Heart left ventricle (tissue), 16 donors: ENCODE results near the gene GLMP. TPM values are rescaled to one million over a fixed set of nuclear protein-coding genes. Genes with fewer than 3 reads are reported as not detected.

Source experiments
- ATAC-seq, 4 donors: fragments of 200-7000 bp; cut with Tn5 transposase; one replicate each; pipeline ENCODE4 v1.9.1; 2020 to 2022; ENCODE audit warnings: moderate library complexity in 4 of 4, mild to moderate bottlenecking in 3 of 4, moderate number of reproducible peaks in 1 of 4
- DNase-seq, 5 donors: peaks; one replicate each; pipeline ENCODE4 v3.0.0-alpha.2; 2020
- H3K27ac ChIP-seq, 12 donors: fragments of 200-600 bp; sonication (generic) in 4 of 12; one replicate each; pipeline versions ENCODE4 v1.5.0 to v1.8.0; 2016 to 2022; ENCODE audit warnings: mild to moderate bottlenecking in 2 of 12
- H3K27me3 ChIP-seq, 9 donors: fragments of 200-600 bp; sonication (generic) in 2 of 9; one replicate each; pipeline versions ENCODE4 v1.5.1 to v1.8.0; 2016 to 2022; ENCODE audit warnings: mild to moderate bottlenecking in 3 of 9
- H3K36me3 ChIP-seq, 9 donors: fragments of 200-600 bp; sonication (generic) in 2 of 9; one replicate each; pipeline versions ENCODE4 v1.5.0 to v1.8.0; 2018 to 2022; ENCODE audit warnings: mild to moderate bottlenecking in 2 of 9
- H3K4me1 ChIP-seq, 12 donors: fragments of 200-600 bp; sonication (generic) in 4 of 12; one replicate each; pipeline versions ENCODE4 v1.5.0 to v1.8.0; 2016 to 2022; ENCODE audit warnings: mild to moderate bottlenecking in 3 of 12
- H3K4me3 ChIP-seq, 12 donors: fragments of 200-600 bp; sonication (generic) in 4 of 12; one replicate each; pipeline versions ENCODE4 v1.5.0 to v1.8.0; 2017 to 2022; ENCODE audit warnings: mild to moderate bottlenecking in 9 of 12, moderate library complexity in 4 of 12
- H3K9me3 ChIP-seq, 12 donors: fragments of 200-600 bp; sonication (generic) in 4 of 12; one replicate each; pipeline versions ENCODE4 v1.5.0 to v1.8.0; 2016 to 2022; ENCODE audit warnings: mild to moderate bottlenecking in 1 of 12
- POLR2A ChIP-seq, 2 donors: fragments of 450-650 bp; IDR thresholded peaks; one replicate each; pipeline ENCODE4 v1.6.1; 2017; ENCODE audit warnings: antibody characterized with exemption in 2 of 2, mild to moderate bottlenecking in 2 of 2, moderate library complexity in 2 of 2
- WGBS, 4 donors: extraction: QIAGEN DNeasy Blood & Tissue Kit in 2 of 4; methylation state at CpG; one replicate each; pipeline versions ENCODE4 v1.1.5 to v1.1.7; 2013 to 2018; 5-methylcytosine and 5-hydroxymethylcytosine counted together
- intact Hi-C, 10 donors: fragments of 100-400 bp; cut with DNase I; formaldehyde crosslinking; loops; one replicate each; pipeline versions ENCODE4 v1.11.1 to v1.14.2; 2022
- polyA plus RNA-seq, 2 donors: library from polyadenylated mRNA; stranded (reverse); fragments of 200-250 nt; gene quantifications; one replicate each; pipeline ENCODE4 v1.2.3, GENCODE V29; 2013
- total RNA-seq, 9 donors: library from RNA; depleted of rRNA in 2 of 9; stranded (reverse); fragments of >200 nt in 2 of 9; fragmentation: NEBNext Ultra II Directional in 3 of 9; extraction: Animal tissue kit (Norgen Biotek cat#: 25700) in 3 of 9; gene quantifications; one replicate each; pipeline versions ENCODE4 v1.1.0 to v1.2.4, GENCODE V29; 2016 to 2023
- TF ChIP-seq, protein P1 (sequence below), 12 donors: fragments of 200-600 bp; sonication (generic) in 4 of 12; IDR thresholded peaks; one replicate each; pipeline versions ENCODE4 v1.5.0 to v1.8.0; 2018 to 2022; ENCODE audit warnings: antibody characterized with exemption in 12 of 12, mild to moderate bottlenecking in 5 of 12
- donor health status: ischemic (EF 13 %, LVEDD 7.1; RV severe dilation, severe dysfunction).
- donor health status: healthy with polysubstance abuse.
- donor health status: DM: no; HTN: yes; CAD: no.
- donor health status: DM: no; HTN: no; CAD: no.
- donor health status: ischemic (EF 25% LVEDD 6.9; RV normal size, moderate dysfunction).
- donor health status: ischemic (EF 25% LVEDD 5.7; RV mildly dilated, moderate dysfunction).
- donor health status: healthy.
- donor health status: DM: yes; HTN: yes; CAD: no.
- donor health status: ischemic (EF 35%, LVEDD 5.7; RV mildly dilated, moderate dysfunction).
- donor health status: nonischemic (EF 11% LVEDD 7.7; RV severe dilation, severe dysfunction).
- donor health status: DM: yes; HTN: yes; CAD: no.
- donor health status: PGD.
- donor health status: ischemic (EF 29% LVEDD 5.4; RV normal size, mild dysfunction).
- donor health status: nonischemic (EF 23%, LVEDD 6.1; RV moderate dilation, normal function).

Gene GLMP
- total and polyA plus RNA-seq, 11 donors, result 9.1 to 63.8 (median 16.0) TPM

DNA sequence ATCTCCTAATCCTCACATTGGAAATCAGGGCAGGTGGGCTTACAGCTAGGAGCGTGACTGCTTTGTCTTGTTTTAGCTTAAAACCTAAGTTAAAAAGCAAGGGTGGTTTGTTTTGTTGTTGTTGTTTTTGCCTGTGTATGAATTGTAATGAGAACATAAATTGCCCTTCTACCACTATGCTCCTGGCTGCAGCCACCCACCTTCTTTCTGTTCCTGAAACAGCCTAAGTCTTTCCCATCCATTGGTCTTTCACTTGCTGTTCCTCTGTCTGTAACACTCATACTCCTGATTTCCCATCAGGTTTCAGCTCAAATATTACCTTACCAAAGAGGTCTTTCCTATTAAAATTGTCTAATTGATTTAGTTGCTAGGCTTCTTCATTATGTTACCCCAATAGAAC is 12.0 kb downstream of the GLMP start:
- Histone ChIP-seq H3K4me1 (peaks cover 5 to 50% (median 30%) of the 10 kb centered on the region in 12 donors), H3K27ac (peak overlapping the region in 7 of 12 donors; percentile 86 to 98 (median 94)), H3K9me3 (no peaks in the 10 kb centered on the region), H3K27me3 (no peaks in the 10 kb centered on the region), H3K4me3 (peak overlapping the region; percentile 68 to 100 (median 84)), H3K36me3 (peaks cover 0 to 20% (median 12%) of the 10 kb centered on the region in 9 donors)
- intact Hi-C loops, result loop anchor here in 2 of 10 donors (1.0 to 2.0 kb wide), 2 partner anchors 55 kb away; partner anchors contain the start of genes CCT3 (in 2 of the 2) and TSACC (in 2 of the 2)
- WGBS, 4 donors, result 75 to 93% (median 89%) methylated on average over 1 of the region's 1 CpG
- TF ChIP-seq, protein P1, sequence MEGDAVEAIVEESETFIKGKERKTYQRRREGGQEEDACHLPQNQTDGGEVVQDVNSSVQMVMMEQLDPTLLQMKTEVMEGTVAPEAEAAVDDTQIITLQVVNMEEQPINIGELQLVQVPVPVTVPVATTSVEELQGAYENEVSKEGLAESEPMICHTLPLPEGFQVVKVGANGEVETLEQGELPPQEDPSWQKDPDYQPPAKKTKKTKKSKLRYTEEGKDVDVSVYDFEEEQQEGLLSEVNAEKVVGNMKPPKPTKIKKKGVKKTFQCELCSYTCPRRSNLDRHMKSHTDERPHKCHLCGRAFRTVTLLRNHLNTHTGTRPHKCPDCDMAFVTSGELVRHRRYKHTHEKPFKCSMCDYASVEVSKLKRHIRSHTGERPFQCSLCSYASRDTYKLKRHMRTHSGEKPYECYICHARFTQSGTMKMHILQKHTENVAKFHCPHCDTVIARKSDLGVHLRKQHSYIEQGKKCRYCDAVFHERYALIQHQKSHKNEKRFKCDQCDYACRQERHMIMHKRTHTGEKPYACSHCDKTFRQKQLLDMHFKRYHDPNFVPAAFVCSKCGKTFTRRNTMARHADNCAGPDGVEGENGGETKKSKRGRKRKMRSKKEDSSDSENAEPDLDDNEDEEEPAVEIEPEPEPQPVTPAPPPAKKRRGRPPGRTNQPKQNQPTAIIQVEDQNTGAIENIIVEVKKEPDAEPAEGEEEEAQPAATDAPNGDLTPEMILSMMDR (IDR thresholded peaks at IDR 0.05), result no peak
- no peak for ATAC-seq
- no peak for DNase-seq

DNA sequence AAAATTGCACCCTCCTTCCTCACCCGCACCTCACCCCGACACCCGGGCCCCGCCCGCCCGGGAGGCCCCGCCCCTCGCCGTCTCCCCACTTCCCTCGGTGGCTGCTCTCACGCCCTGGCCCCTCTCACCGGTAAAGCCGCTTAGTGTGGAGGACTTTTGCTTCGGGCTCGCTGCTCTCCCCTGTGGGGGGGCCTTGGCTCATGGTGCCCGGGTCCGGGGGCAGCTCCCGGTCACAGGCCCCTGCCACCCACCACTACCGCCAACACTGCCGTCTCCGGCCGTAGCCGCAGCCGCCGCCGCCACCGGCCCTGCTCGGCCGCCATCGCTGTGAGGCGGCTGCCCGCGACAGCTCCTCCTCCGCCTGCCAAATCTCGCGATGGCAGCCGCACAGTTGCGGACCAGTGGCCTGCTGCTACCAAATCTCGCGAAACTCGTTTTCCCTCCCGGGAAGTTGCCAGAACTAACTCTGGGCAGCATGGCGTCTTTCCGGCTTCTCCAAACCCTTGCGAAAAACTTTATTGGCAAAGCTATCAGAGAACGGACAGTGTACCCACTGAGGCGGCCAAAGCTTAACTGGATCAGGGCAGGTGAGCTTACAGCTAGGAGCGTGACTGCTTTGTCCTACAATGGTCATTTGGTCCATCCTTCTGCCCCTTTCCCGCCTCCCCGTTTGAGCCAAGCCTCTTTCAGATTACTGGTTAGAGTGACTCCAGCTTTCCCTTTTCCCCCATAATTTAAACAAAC is 12.8 kb downstream of the GLMP start, which contains the start of gene SMG5:
TSS of gene SMG5 (minus strand) at position 347 of the 744 bp plus-strand sequence. CDS start at position 202, 145 bp downstream.
- intact Hi-C loops, result loop anchor here in 2 of 10 donors (1.0 to 2.0 kb wide), 2 partner anchors 56 kb away; partner anchors contain the start of genes CCT3 (in 2 of the 2) and TSACC (in 2 of the 2)
- Histone ChIP-seq H3K27me3 (no peaks in the 10 kb centered on the region), H3K9me3 (no peaks in the 10 kb centered on the region), H3K4me3 (peak within 1 kb of the TSS; percentile 68 to 100 (median 84)), H3K4me1 (peaks cover 5 to 59% (median 30%) of the 10 kb centered on the region in 12 donors), H3K27ac (peak within 1 kb of the TSS; percentile 84 to 98 (median 92)), H3K36me3 (peaks cover 0 to 28% (median 21%) of the 10 kb centered on the region in 9 donors)
- WGBS, 4 donors, result 0 to 1% (median 0%) methylated on average over 44 to 50 of the region's 50 CpGs
- peak; percentile 59 to 91 for TF ChIP-seq POLR2A (IDR thresholded peaks at IDR 0.05)
- TF ChIP-seq, protein P1 (IDR thresholded peaks at IDR 0.05), result no peak
- peak; percentile 88 to 92 (median 88) for ATAC-seq
- peak; percentile 98 to 99 (median 98) for DNase-seq

DNA sequence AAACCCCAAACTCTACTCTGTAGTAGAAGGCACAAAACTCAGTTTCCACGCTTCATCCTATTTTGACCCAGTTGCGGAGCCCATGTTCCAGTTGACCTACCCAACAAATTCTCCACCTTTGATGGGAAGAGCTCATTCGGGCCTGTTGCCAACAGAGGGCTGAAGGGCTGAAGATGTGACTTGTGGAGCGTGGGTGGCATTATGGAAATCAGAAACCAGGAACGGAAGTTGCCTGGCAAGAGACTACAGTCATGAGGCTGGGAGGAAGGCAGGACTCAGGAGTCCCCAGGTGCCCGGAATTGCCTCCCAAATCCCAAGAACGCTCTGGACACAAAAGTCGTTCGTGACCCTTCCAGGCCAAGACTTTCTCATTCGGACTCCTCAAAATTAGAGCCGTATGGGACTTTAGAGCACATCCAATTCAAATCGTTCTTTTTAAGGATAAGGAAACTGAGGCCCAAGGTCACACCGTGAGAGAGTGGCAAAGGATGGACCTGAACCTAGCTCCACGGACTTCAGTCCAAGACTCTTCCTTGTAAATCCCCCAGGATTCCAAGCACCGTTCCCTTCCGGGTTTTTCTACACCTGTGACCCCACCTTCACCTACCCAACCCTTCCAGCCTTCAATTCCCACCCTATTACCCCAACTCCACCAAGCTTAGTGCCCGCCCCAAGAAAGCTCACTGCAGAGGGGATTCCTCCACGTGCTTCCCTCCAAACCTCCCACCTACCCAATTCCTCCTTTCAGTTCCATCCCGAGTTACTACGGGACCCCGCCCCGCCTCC is 13.6 kb downstream of the GLMP start:
- Histone ChIP-seq H3K27ac (peak overlapping the region; percentile 84 to 98 (median 92)), H3K4me3 (peak overlapping the region; percentile 68 to 100 (median 84)), H3K27me3 (no peaks in the 10 kb centered on the region), H3K36me3 (peaks cover 0 to 36% (median 29%) of the 10 kb centered on the region in 9 donors), H3K4me1 (peaks cover 5 to 67% (median 30%) of the 10 kb centered on the region in 12 donors), H3K9me3 (no peaks in the 10 kb centered on the region)
- peak in 2 of 5 donors; percentile 33 to 39 for DNase-seq
- no peak for TF ChIP-seq POLR2A (IDR thresholded peaks at IDR 0.05)
- TF ChIP-seq, protein P1 (IDR thresholded peaks at IDR 0.05), result no peak
- 4 to 8% (median 6%) methylated on average over 22 of the region's 22 CpGs for WGBS, 4 donors
- intact Hi-C loops, result loop anchor here in 1 of 10 donors (2.0 kb wide), 1 partner anchor 57 kb away; the partner anchor contains the start of genes CCT3 and TSACC
- ATAC-seq, result peak in 2 of 4 donors; percentile 13 to 22
